Spleen (tissue), 7 donors: ENCODE measurements around the gene TRAPPC6A.

ENCODE experiments used
- POLR2A ChIP-seq, 3 donors: fragments of 450-650 bp; IDR thresholded peaks; one replicate each; pipeline ENCODE4 v1.5.1; 2017; ENCODE audit warnings: antibody characterized with exemption in 3 of 3, mild to moderate bottlenecking in 1 of 3
- TF ChIP-seq, protein P1 (sequence below), 11 experiments: fragments of 200-600 bp in 7 of 11; fragments of 450-650 bp in 4 of 11; sonication (generic) in 4 of 11; IDR thresholded peaks in 8 of 11; conservative IDR thresholded peaks in 3 of 11; 1 replicate in 7 of 11; 2 replicates in 4 of 11; pipeline versions ENCODE4 v1.4.0 to v1.8.0; 2016 to 2021; ENCODE audit warnings: antibody characterized with exemption in 11 of 11, inconsistent platforms in 4 of 11, mild to moderate bottlenecking in 1 of 11
- donor health status: DM: no; HTN: no; CAD: no; lungs with moderate emphysema.
- donor health status: DM: no; HTN: no; CAD: no.
- donor health status: DM: no; HTN: no; CAD: no.

GRCh38 chr19:45138303-45138751 lies 39.7 kb downstream of the TRAPPC6A start:
- TF ChIP-seq, protein P1, sequence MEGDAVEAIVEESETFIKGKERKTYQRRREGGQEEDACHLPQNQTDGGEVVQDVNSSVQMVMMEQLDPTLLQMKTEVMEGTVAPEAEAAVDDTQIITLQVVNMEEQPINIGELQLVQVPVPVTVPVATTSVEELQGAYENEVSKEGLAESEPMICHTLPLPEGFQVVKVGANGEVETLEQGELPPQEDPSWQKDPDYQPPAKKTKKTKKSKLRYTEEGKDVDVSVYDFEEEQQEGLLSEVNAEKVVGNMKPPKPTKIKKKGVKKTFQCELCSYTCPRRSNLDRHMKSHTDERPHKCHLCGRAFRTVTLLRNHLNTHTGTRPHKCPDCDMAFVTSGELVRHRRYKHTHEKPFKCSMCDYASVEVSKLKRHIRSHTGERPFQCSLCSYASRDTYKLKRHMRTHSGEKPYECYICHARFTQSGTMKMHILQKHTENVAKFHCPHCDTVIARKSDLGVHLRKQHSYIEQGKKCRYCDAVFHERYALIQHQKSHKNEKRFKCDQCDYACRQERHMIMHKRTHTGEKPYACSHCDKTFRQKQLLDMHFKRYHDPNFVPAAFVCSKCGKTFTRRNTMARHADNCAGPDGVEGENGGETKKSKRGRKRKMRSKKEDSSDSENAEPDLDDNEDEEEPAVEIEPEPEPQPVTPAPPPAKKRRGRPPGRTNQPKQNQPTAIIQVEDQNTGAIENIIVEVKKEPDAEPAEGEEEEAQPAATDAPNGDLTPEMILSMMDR (IDR thresholded peaks at IDR 0.05 in 8 of 11, conservative IDR thresholded peaks at IDR 0.05 in 3 of 11), result no peak
- TF ChIP-seq POLR2A (IDR thresholded peaks at IDR 0.05), result no peak
